Adipose tissue (tissue), 3 donors: ENCODE results near the gene KIF3B. TPM values are rescaled to one million over a fixed set of nuclear protein-coding genes. Genes with fewer than 3 reads are reported as not detected.

Experiments used
- H3K27ac ChIP-seq: one replicate; pipeline ENCODE4 v1.5.1; 2013; ENCODE audit warnings: low read depth, low read length
- WGBS, 3 donors: extraction: QIAGEN DNeasy Blood & Tissue Kit; methylation state at CpG; one replicate each; pipeline ENCODE4 v1.1.7; 2013; 5-methylcytosine and 5-hydroxymethylcytosine counted together
- polyA plus RNA-seq, 3 donors: library from polyadenylated mRNA; stranded (reverse); fragments of 200-250 nt; gene quantifications; one replicate each; pipeline ENCODE4 v1.2.3, GENCODE V29; 2013
- donor health status: healthy with polysubstance abuse.
- donor health status: Bipolar disorder and iron deficiency.
- donor health status: healthy.

KIF3B gene
- 10 to 100 TPM; 12.2 to 25.6 (median 15.4) TPM for polyA plus RNA-seq

DNA sequence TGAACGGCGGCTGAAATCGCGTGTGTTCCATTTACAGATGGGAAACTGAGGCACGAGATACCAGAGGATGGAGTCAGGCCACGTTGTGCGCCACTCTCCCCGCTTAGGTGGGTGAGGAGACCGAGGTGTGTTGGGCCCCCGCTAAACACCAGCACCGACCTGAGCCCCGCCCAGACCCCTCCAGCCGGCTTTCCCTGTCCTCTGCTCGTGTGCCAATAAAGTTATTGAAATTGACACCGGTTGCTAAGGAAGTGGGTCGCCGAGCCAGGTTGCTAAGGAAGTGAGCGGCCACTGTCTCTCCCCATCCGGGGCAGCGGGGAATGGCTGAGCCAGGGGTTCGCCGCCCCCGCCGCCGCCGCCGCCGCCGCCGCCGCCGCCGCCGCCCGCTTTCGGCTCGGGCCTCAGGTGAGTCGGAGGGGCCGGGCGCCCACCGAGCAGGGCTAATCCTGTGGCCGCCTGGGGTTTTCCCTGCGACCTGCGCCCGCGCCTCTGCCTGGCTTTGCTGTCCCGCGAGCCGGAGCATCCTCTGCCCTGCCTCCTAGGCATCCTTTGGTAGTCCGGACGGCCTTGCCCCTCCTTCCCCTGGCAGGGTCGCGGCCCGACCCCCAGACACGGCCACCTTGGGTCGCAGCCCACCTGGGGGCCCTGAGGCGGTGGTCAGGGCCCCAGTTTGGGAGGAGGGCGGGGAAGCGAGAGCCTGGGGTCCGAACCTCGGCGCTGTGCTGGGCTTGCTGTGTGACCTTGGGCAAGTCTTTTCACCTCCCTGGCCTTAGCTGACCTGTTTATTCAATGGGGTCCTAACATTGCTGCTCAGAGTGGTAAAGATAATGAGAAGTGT lies at the start of gene KIF3B:
Gene KIF3B (plus strand): TSS at position 291 of the 838 bp plus-strand sequence. CDS start 32,127 bp downstream, outside the sequence.
- H3K27ac ChIP-seq, result no peak within 1 kb of the TSS
- WGBS, 3 donors, result 2% methylated on average over 47 to 61 of the region's 62 CpGs

DNA sequence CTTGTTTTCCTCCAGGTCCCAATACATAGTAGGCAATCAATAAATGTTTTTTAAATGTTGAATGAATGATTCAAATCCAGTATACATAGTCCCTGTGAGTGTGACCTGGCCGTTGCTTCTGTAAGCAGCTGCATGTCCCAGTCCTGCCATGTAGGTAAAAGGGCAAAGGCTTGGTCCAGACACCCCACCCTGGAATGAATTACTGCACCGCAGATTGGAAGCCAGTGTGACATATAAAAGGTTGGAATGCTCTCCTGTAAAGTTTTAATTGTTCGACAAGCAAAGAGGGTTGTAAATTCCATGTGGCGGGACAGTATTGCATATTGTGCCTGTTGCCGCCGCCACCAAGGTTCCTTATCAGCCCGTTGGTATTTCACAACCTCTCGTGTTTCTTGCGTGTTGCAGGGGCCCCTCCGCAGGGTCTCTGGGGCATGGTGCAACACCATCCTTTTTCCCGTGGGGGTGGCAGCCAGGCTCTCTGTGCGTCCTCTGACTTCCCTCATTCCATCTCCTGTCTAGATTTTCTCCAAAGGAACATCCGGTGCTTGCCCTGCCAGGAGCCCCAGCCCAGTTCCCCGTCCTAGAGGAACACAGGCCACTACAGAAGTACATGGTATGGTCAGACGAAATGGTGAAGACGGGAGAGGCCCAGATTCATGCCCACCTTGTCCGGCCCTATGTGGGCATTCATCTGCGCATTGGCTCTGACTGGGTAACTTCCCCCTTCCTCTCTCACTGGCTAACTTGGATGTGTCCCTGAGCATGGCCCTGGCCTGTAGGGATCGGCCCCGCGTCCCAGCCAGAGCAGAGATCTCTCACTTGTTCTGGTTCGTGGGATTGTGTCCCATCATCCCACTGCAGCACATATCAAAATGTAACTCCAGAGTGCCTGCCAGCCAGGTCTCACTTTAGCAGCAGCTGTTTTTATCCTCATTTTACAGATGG lies 49.4 kb upstream of the KIF3B start:
- WGBS, 3 donors, result 43 to 54% (median 49%) methylated on average over 22 of the region's 22 CpGs
- no peak overlapping the region for H3K27ac ChIP-seq

DNA sequence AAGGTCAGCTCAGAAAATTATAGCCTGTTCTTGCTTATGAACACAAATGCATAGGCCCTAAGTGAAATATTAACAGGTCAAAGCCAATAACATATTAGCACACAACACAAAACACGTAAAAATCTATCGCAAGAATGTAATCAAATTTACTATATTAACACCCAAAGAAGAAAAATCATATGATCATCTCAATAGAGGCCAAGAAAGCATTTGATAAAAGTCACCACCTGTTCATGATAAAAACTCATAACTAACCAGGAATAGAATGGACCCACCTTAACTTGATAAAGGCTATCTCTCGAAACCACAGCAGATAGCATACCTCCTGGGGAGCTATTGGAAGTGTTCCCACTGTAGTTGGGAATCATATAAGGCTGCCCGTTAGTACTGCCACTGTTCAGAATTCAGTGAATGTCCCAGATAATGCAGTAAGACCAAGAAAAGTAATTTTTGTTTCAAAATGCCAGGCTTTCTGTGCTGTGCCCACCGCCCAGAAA lies 48.2 kb upstream of the KIF3B start:
- H3K27ac ChIP-seq, result no peak overlapping the region

DNA sequence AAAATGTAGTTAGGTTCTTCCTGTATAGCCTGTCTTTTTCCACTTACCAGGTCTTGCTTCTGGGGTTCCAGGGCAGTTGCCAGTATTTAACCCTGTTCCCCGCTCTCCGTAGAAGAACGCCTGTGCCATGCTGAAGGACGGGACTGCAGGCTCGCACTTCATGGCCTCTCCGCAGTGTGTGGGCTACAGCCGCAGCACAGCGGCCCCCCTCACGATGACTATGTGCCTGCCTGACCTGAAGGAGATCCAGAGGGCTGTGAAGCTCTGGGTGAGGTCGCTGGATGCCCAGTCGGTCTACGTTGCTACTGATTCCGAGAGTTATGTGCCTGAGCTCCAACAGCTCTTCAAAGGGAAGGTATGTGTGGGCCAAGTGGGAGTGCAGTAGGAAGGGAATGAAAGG lies 46.7 kb upstream of the KIF3B start:
- 93 to 96% (median 95%) methylated on average over 13 of the region's 13 CpGs for WGBS, 3 donors
- H3K27ac ChIP-seq, result no peak overlapping the region

More for the DNA sequence above, 48.2 kb upstream of the KIF3B start:
- WGBS, 3 donors, result 36 to 93% (median 89%) methylated on average over 5 of the region's 5 CpGs

DNA sequence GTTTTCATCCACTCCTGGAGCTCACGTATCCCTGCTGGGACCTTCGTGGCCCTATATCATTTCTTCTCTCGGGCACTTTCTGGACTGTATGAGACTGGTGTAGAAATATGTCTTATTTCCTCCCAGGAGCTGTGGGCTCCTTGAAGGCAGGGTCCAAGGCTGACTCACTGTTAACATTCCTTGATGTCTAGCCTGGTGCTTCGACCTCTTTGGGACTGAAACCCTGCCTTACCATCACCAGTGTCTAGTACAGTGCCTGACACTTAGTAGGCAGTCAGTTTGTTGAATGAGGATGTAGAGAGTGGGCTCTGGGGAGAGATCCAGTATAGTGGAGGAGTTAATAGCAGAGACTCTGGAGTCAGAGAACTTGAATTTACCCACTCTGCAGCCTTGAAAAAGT lies 46.2 kb upstream of the KIF3B start:
- WGBS, 3 donors, result 81 to 93% (median 92%) methylated on average over 4 of the region's 4 CpGs
- H3K27ac ChIP-seq, result no peak overlapping the region

DNA sequence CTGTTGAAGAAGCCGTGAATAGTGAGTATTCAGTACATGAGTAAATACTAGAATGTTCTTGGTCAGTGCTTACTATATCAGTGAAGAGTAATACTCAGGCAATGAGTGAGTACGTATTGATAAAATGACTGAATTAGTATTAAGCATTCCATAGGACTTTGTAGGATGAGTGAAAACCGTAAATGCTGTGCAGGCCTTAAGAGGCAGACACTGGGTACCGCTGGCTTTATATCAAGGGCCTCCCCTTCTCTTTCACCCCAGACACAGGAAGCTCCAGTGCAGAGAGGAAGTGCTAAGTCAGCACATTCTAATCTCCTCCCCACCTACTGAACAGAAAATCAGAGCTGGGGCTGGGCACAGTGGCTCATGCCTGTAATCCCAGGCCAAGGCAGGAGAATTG lies 45.6 kb upstream of the KIF3B start:
- 56 to 86% (median 57%) methylated on average over 4 of the region's 4 CpGs for WGBS, 3 donors
- no peak overlapping the region for H3K27ac ChIP-seq

DNA sequence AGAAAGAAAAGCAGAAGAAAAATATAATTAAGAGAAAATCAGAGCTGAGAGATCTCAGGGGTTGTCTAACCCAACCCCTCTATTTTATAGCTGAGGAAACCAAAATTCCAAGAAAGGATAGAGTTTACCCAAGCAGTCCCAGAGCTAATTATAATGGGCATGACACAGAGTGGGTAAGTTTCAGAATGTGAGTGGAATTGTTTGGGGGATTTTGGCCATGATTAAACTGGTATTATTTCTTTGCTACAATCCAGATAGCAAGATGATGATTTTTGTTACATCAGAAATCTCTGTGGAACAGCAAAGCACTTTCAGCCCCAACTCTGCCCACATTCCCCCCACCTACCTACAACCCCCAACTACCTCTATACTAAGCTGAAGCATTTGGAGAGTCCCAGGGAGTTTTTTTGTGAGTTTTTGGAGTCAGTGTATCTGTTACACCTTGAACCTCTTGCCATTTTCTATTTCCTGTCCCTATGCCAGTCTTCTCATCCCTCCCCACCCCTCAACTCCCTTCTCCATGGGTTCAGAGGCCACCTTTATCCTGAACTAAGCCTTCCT lies 45.0 kb upstream of the KIF3B start:
- H3K27ac ChIP-seq, result no peak overlapping the region

DNA sequence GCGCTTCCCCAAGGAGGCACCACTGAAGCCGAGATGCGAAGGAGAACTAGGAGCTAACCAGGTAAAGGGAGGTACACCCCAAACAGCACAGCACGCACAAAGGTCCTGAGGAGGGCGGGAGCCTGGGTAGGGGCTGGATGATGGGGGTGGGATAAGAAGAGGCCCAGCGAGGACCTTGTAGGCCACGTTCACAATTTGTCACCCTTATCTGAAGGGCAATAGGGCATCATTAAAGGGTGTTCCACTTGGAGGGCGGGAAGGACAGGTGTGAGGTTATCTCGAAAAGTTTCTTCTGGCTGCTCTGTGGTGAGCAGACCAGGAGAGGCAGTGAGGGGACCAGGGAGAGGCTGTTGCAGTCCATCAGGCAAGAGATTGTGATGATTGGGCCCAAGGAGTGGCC lies 44.2 kb upstream of the KIF3B start:
- 86 to 96% (median 95%) methylated on average over 9 of the region's 9 CpGs for WGBS, 3 donors

DNA sequence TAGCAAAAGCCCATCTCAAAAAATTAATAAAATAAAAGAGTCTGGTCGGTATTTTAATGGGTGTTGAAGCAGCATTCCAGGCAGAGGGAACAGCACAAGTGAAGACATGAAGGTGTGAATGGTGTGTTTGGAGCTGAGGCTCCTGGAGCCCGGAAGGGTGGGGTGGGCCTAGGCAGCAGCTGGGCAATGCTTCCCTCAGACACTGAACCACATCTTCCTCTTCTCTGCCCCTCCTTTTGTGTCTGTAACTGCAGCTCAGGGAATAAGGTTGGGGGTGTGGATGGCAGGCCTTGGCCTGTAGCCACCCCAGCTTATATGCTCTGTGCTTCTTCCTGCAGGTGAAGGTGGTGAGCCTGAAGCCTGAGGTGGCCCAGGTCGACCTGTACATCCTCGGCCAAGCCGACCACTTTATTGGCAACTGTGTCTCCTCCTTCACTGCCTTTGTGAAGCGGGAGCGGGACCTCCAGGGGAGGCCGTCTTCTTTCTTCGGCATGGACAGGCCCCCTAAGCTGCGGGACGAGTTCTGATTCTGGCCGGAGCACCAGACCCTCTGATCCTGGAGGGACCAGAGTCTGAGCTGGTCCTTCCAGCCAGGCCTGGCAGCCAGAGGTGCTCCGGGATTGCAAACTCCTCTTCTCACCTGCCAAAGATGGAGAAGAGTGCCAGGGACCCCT lies 43.2 kb upstream of the KIF3B start:
- H3K27ac ChIP-seq, result no peak overlapping the region
- WGBS, 3 donors, result 88 to 95% (median 89%) methylated on average over 13 of the region's 13 CpGs

More for the DNA sequence above, 44.2 kb upstream of the KIF3B start:
- H3K27ac ChIP-seq, result no peak overlapping the region

DNA sequence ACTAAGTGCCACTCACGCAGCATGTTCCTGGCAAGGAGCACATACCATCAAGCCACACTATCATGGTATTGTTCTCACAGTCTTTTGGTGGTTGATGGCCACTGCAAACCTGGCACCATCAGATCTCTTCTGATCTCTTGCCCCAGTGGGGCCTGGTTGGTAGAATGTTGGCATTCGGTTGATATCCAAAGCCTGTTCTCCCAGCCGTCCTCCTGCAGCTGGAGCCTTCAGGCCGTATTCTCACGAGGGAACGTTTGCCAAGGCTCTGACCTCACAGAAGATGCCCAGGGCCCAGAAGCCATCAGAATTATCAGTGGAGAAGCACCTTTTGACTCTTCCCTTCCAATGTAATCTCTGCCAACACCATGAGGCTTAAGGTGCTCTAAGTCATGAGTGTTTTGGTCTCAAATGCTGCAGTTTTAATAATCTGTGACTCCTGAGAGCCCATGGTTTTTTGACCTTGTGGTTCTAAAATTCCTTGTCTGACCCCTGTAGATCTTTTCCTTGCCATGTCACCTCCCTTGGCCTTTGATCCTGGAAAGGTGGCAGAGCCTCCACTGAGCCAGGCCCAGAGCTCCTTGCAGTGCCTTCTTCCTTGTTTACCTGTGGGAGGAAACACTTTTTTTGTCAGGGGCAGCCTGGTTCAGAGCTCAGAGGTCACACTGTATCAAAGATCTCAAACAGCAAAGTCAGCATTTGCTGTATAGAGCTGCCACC lies 42.0 kb upstream of the KIF3B start:
- H3K27ac ChIP-seq, result no peak overlapping the region
- WGBS, 3 donors, result 48 to 85% (median 84%) methylated on average over 6 of the region's 6 CpGs

DNA sequence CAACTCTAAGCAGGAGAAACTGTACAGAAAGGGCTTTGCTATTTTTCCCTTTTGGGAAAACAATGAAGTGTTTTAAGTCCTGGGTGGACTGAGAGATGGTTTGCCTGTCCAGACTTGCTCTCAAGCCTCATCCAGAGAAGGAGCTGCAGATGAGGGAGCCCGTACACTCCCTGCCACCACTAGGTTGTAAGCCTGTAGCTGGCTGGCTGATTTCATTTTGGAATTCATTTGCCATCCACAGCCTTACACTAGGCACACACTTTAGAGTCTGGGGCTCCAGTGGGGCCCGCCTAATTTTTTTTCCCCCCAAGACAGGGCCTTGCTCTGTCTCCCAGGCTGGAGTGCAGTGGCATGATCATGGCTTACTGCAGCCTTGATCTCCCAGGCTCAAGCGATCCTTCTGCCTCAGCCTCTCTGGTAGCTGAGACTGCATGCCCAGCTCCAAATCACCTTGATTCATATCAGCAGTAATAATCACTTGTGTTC lies 41.4 kb upstream of the KIF3B start:
- no peak overlapping the region for H3K27ac ChIP-seq
- 92 to 99% (median 93%) methylated on average over 3 of the region's 3 CpGs for WGBS, 3 donors

DNA sequence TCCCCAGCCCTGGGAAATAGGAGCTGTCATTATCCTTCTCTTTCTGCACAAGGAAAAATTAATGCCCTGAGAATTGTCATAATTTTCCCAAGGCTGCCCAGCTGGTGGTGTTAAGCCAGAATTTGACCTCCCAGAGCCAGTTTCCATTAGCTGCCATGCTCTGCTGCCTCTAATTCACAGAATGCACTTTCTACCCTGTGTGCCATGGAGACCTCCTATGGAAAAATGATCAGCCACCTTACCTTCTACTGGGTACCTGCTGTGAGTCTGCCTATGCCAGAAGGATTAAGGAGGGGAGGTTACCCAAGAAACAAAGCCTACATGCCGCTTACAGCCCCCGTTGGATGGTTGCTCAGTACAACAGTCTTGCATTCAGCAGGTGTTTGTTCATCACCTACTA lies 40.6 kb upstream of the KIF3B start:
- no peak overlapping the region for H3K27ac ChIP-seq
- 95 to 96% (median 96%) methylated on average over 2 of the region's 2 CpGs for WGBS, 3 donors

DNA sequence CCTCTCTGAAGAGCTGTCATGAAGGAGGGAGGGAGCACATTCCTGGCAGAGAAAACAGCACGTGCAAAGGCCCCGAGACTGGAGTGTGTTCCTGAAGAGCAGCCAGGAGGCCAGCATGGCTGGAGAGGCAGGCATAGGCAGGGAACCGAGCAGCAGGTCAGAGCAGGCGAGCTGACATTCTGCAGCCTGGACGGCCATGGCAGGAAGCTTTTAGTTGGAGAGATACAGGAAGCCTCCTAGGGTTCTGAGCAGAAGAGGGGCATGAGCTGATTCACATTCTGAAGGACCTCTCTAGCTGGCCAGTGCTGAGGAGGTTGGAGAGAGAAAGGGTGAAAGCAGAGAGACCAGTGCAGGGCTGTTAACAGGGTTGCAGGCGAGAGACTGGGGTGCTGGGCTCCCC lies 40.0 kb upstream of the KIF3B start:
- WGBS, 3 donors, result 89 to 92% (median 91%) methylated on average over 6 of the region's 6 CpGs
- no peak overlapping the region for H3K27ac ChIP-seq

DNA sequence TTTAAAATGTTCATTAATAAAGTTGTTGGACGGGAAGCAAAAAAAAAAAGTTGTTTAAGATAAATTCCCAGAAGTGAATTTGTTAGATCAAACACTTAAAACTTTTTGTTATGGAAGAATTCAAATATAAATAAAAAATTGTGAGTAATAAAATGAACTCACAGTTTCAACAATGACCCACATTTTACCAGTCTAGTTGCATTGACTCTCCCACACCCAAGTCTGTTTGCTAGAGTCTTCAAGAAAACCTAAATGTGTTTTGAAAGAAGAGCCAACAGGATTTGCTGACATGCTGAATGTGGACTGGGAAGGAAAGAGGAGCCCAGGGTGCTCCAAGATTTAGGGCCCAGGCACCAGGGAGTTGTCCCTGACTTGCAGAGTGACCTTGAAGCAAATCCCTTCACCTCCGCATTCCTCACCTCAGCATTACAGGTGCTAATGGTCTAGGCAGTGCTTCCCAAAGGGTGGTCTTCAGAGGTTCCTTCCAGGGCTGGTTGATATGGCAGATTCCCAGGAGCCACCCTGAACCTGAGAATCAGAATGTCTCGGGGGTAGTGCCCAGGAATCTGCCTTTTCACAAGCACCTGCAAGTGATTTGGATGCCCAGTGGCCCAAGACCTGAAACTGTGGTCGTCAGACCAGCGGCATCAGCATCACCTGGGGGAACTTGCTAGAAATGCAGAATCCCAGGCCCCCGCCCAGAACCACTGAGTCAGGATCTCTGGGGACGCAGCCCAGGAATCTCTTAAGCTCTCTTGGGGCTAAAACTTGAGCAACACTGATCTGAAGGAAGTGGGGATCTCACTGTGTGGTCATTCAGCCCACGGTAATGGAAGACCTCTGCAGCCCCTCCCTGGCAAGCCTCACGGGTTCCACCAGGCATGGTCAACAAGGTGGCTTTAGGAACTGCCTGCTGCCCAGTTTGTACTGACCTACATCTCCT lies 38.7 kb upstream of the KIF3B start:
- WGBS, 3 donors, result 74 to 89% (median 77%) methylated on average over 9 of the region's 9 CpGs
- H3K27ac ChIP-seq, result no peak overlapping the region

DNA sequence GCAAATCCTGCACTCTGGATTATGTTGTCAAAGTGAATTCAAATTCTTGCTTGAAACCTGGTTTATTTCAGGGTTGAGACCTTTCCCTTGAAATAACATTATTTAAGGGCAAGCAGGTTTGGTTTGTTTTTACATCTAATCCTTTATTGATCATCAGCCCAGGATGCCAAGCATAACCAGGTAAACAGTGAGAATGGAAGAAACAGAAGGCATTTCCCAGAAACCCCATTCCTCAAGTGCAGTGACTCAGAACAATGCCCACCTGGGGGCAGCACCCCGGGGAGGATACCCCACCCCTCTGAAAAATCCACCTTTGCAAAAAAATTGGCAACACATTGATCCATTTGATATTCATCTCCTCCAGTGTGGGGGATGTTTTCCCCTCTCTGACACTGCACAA lies 37.2 kb upstream of the KIF3B start:
- 0 to 21% (median 2%) methylated on average over 1 of the region's 1 CpG for WGBS, 3 donors
- no peak overlapping the region for H3K27ac ChIP-seq

DNA sequence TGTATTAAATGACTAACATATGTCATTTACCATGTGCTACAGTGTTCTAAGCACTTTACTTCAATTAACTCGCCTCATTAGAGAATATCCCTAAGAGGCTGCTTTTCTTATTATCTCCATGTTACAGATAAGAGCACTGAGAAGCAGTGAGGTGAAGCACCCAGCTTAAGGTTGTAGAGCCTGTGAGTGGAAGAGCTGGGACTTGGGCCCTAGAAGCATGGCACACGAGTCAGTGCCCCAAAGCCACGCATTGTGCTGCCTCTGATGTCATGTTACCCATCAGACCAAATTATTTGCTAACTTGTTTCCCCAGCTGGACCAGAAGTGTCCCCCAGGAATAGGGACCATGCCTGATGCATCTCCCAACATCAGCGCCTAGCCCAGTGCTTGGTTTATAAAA lies 35.6 kb upstream of the KIF3B start:
- 88 to 96% (median 95%) methylated on average over 4 of the region's 4 CpGs for WGBS, 3 donors
- H3K27ac ChIP-seq, result no peak overlapping the region
